Stomach (tissue), 4 donors: ENCODE data around the gene KEL.

Experiments
- EP300 ChIP-seq: sonication (generic); formaldehyde crosslinking; IDR thresholded peaks from one replicate; pipeline ENCODE4 v1.6.1; 2017; ENCODE audit warnings: antibody characterized with exemption
- POLR2A ChIP-seq, 4 donors: fragments of 450-650 bp; IDR thresholded peaks; one replicate each; pipeline ENCODE4 v1.6.1; 2016; ENCODE audit warnings: antibody characterized with exemption in 4 of 4, control low read depth in 2 of 4, mild to moderate bottlenecking in 1 of 4, moderate library complexity in 1 of 4

GRCh38 chr7:142910031-142910433 is 52.1 kb downstream of the KEL start:
- no peak for TF ChIP-seq POLR2A (IDR thresholded peaks at IDR 0.05)
- TF ChIP-seq EP300 = no peak
